Measurements from ENCODE around the gene ARHGAP21.
A peak's percentile ranks its signal among the peaks of the same experiment; 100 is the strongest.
"Not testable (repeated sequence)": the region's sequence is repeated elsewhere in the genome, so short reads cannot be mapped to it uniquely, and the experiment has no call there.

The ARHGAP21 gene

DNA sequence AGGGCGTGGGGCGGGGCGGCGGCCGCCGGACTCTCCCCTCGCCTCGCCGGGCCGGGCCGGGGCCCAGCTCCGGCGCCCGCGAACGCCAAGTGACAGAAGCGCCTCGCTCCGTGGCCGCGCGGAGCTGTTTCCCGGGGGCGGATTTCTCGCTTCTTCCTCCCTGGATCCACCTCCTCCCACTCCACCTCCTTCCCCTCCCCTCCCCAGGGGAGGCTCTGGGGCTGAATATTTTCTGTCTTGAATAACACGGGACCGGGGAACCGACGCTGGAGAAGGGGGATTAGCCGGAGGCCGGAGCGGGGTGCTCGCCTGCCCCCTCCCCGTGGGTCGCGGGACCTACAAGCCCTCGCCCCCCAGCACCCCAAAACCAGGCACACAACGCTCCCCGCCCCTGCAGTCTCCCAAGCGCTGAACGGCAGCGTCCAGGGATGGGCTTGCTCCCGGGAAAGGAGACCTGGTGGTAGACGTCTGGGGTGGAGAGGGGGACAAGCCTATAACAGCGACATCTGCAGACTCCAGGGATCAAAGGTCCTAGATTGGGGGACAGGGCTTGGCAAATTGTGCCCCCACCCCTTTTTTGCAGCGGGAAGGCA, at the start of gene ARHGAP21:
ARHGAP21 (minus strand) TSS at position 100 of the 593 bp plus-strand sequence. CDS start 1,988 bp downstream, outside the sequence.
- DNase-seq: no peak

DNA sequence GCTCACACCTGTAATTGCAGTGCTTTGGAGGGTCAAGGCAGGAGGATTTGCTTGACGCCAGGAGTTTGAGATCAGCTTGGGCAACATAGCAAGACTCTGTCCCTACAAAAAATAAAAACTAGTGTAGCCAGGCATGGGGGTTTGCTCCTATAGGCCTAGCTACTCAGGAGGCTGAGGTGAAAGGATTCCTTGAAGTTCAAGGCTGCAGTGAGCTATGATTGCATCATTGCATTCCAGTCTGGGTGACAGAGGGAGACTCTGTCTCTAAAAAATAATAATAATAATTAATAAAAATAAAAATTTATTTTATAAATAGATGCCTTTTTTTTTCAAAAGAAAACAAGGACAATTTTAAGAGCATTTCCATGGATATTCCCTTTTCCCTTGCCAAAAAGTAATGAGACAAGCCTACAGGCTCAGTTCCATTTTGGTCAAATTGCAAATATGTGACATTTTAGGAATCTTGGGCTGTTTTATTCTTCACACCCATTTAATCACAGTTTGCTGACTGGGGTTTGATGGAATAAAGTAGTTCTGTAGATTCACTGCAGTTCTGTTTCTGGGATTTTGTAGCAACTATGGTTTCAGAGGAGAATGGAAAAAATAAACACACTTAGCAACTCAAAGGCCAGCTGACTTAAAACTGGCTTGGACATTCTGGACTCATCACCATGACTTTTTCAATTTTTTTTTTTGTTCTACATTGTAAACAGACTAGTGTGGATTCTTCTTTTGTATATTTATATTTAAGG, 48.4 kb upstream of the ARHGAP21 start:
- no peak for DNase-seq

DNA sequence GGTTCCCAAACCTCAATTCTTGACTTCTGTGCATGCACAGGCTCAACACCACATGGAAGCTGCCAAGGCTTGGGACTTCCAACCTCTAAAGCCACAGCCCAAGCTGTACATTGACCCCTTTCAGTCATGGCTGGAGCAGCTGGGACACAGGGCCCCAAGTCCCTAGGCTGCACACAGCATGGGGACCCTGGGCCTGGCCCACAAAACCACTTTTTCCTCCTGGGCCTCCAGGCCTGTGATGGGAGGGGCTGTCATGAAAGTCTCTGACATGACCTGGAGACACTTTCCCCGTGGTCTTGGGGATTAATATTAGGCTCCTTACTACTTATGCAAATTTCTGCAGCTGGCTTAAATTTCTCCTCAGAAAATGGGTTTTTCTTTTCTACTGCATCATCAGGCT, 41.3 kb upstream of the ARHGAP21 start:
- DNase-seq: not testable (repeated sequence)

DNA sequence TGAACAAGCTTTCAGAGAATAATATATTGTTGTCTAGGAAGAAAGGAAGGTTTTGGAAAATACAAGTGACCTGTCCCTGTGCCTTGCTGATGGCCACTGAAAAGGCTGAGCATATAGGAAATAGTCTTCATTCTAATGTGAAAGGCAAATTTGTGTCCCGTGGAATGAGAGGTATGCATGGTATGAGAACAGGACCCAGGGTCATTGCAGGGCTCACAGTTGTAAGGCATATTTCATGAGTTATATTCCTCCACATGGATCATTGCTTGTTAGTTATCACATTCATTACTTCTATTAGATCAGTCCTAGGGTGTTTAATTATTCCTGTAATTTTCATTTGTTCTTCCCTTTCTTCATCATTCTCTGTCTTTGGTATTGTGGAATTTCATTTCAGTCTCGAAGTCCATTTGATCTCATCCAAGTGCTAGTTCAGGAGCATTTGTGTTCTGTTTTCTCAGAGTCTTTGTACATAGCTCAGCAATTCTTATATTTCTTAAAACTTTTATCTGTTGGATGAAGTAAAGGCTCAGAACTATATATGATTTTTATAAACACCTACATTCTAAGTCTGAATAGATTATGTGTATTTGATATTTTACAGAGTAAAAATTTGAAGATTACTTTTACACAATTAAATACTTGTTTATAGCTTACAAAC, 39.4 kb upstream of the ARHGAP21 start:
- no peak for DNase-seq

DNA sequence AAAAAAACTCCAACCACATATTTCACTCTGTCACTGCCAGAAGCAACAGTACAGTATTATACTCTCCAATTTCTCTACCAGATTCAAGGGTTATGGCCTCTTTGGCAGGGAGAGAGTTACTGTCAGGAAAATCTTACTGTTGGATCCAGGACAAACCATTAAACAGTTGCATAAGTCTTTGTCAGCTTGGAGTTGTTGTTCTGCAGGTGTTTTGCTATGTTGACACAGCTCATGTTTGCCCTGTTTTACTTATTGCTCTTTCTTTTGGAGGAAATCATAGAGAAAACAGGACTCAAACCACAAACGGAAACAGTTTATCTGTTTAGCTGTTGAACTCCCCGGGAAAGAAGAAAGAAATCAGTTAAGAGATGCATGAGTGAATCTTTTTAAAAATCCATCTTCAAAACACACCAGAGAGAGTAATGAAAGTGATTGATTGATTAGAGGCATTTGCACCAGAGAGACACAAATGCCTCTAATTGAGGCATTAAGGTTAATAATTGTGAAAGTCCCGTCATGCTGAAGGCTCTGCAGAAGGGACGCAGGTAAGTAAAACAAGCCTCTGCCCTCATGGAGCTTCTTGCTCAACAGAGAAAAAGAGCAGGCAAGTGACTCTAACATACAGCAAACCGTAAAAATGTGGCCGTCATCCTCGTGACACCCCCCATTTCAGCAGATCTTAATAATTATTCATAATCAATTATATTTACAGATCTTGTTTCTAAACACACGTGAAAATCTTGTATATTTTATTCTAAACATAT, 38.7 kb upstream of the ARHGAP21 start:
- DNase-seq: no peak

DNA sequence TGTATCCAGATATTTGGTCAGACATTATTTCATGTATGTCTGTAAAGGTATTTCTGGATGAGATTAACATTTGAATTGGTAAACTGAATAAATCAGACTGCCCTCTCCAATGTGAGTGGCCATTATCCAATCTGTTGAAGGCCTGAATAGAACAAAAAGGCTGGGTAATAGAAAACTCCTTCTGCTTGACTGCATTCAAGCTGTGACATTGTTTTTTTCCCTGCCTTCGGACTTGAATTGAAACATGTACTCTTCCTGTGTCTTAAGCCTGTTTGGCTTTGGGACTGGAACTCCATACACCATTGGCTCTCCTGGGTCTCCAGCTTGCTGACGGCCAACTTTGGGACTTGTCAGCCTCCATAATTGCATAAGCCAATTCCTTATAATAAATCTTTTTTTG, 36.0 kb upstream of the ARHGAP21 start:
- no peak for DNase-seq

DNA sequence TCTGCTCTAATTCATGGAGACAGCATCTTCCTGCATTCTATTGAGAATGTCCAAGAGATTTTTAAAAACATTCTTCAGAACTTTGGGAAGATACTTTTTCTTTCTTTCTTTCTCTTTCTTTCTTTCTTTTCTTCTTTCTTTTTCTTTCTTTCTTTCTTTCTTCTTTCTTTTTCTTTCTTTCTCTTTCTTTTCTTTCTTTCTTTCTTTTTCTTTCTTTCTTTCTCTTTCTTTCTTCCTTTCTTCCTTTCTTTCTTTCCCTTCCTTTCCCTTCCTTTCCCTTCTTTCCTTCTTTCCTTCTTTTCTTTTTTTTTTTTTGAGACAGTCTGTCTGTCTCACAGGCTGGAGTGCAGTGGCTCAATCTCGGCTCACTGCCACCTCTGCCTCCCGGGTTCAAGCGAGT, 34.6 kb upstream of the ARHGAP21 start:
- DNase-seq: not testable (repeated sequence)

DNA sequence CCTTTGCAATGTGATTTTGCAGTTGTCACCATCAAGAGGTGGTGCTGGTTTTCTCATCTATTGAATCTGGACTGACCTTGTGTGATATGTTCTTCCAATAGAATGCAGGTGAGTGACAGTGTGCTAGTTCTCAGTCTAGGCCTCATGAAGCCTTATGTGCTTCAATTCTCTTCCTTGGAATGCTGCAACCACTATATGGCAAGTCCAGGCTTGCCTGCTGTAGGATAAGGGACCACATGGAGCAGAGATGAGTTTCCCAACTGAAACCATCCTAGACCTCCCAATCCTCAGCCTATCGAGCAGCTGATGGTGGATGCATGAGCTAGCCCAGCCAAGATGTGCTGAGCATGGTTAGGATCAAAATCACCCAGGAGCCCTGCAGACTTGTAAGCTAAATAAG, 32.6 kb upstream of the ARHGAP21 start:
- no peak for DNase-seq

DNA sequence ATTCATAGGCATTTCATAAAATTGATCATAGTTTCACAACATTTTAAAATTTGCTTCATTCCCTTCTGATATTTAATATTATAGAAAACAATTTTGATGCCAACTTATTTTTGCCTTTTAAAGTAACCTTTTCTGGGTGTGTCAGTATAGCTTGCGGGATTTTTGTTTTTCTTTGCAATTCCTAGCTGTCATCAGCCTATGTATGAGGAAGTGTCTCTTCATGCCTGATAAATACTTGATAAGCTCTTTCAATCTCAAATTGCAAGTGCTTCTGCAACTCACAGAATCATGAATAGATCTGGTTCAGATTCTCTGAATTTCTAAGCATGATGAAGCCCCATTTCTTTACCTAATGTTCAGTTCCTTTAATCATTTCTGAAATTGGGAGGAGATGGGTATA, 28.0 kb upstream of the ARHGAP21 start:
- DNase-seq: no peak

DNA sequence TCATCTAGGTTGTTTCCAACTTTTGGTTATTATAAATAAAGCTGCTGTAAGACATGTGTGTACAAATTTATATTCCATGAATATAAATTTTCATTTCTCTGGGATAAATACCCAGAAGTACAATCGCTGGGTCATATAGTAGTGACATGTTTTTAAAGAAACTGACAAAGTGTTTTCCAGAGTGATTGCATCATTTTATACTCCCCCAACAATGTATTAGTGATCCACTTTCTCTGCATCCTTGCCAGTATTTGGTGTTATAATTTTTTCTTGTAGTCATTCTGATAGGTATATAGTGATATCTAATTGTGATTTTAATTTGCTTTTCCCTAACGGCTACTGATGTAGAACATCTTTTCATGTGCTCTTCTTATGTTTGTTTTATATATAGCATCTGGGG, 27.0 kb upstream of the ARHGAP21 start:
- no peak for DNase-seq

DNA sequence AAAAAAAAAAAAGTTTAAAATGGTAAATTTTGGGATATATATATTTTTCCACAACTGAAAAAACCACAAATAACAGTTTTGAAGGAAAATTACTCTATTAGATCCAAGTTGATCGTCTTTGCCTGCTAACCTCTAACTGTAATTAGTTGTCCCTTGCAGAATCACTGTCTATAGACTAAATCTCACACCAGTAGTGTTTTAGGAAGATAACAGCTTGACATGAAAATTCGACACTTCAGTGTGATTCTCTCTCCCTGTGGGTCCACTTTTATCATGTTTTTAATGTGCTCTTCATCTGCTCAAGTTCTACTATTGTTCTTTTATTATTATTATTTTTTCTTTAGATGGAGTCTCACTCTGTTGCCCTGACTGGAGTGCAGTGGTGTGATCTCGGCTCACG, 24.5 kb upstream of the ARHGAP21 start:
- no peak for DNase-seq

DNA sequence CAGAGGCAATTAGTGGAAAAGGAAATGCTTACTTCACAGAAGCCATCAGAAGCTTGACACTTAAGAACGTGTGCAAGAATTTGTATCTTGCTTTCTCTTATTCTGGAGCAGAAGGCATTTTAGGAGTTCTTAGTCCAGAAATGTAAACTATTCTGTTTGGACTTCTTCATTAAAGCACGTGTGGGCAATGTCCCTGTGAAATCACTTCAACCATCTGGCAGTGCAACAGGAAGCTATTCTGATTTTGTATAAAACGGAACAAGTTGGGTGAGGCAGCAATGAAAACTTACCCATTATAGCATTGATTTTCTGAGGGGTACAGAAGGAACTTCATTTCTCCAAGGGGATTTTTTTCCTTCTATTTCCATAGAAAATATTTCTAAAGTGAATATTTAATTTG, 21.3 kb upstream of the ARHGAP21 start:
- no peak for DNase-seq

DNA sequence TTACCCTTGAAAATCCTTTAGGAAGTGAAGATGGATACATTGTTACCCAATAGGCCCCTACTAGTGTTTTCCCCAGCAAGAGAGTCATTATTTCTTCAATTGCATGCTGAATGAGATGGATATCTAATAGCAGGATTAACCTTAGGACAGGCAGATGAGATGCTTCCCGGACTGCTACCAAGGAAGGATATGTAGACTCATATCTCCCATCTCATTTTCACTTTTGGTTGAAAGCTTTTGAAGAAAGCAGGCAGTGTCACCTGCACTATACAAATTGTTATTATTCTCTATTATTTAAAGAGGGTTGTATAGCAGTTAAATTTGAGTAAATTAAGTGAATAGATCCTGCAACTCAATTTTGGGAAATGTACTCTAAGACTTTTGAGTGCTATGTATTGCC, 17.0 kb upstream of the ARHGAP21 start:
- DNase-seq: no peak

DNA sequence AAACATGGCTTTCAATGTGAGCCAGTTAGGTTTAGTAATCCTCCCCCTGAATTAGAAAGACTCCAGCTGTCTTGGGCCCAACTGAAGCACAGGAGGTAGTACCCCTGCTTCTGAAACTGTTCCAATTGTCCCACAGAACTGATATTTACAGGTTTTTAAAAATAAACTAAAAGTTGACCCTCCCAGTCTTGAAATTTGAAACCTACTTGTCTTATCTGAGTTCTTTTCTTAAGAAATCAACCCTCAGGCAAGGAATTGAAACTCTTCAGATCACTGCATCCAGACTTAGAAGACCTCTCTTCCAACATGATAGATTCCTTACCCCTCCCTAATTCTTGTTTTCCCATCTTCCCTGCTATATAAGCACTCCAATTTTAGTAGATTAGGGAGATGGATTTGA, 13.3 kb upstream of the ARHGAP21 start:
- DNase-seq: no peak

DNA sequence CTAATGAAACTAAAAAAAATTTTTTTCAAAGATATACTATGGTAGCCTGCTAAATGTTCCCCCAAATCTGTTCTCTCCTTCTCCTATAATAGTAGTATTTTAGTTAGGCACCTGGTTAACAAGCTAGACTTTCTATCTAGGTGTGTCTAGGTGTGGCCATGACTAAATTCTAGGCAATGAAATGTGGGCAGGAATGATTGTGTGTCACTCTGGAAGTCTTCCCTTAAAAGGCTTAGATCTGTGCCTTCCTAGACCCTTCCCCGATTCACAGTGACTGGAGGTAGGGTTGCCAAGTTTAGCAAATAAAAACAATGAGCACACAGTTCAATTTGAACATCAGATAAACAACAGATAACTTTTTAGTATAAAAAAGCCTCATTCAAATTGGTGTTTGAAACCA, 8.3 kb upstream of the ARHGAP21 start:
- no peak for DNase-seq

DNA sequence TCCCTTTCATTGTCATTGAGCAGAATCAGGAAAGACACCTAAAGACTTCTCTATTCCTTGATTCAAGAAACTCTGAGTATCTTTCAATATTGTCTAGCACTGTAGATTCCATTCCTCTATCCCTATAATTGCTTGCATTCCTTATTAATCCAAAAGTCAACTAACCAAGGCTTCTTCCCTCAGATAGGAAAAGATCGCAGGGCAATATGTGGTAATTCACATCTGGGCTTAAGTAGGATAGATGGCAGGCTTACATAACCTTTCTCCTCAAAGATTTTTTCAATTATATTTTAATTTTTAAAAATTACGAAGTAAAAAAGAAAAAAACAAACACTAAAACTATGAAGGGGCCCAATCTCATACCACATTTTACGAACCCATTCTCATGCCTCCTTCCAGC, 7.1 kb upstream of the ARHGAP21 start:
- DNase-seq: no peak

DNA sequence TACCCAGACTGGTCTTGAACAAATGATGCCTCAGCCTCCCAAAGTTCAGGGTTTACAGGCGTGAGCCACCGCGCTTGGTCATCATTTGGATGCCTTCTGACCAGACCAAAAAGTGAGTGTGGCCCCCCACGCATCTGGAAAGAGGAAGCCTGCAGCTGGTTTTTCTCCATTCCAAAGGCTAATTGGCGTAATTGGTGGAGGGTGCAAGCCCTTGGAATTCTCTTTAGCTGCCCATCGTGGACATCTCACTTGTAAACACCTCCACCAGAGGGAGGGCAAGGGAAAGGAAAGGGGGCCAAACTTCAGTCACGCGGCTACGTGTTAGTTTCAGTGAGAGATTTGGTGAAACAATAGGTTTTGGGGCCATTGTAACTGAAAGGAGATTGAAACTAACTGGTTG, 4.1 kb upstream of the ARHGAP21 start:
- DNase-seq: no peak

DNA sequence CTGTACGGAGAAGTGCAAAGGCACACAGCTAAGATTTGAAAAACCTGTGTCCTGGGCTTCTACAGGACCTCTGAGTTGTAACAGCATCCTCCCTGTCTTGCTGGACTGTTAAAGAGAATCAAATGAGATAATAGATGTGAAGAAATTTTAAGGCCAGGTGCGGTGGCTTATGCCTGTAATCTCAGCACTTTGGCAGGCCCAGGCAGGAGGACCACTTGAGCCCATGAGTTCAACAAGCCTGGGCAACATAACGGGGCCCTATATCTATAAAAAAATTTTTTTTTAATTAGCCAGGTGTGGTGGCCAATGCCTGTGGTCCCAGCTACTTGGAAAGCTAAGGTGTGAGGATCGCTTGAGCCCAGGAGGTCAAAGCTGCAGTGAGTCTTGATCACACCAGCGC, 2.9 kb upstream of the ARHGAP21 start:
- DNase-seq: no peak

DNA sequence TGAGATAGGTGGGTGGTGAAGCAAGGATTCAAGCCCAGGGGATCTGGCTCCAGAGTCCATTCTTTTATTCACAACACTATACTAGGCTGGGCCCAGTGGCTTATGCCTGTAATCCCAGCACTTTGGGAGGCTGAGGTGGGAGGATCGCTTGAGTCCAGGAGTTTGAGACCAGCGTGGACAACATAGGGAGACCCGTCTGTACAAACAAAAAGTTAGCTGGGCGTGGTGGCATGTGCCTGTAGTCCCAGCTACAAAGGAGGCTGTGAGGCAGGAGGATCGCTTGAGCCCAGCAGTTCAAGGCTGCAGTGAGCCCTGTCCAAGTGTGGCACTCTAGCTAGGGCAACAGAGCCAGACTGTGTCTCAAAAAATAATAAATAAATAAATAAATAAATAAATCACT, 2.3 kb upstream of the ARHGAP21 start:
- DNase-seq: not testable (repeated sequence)

DNA sequence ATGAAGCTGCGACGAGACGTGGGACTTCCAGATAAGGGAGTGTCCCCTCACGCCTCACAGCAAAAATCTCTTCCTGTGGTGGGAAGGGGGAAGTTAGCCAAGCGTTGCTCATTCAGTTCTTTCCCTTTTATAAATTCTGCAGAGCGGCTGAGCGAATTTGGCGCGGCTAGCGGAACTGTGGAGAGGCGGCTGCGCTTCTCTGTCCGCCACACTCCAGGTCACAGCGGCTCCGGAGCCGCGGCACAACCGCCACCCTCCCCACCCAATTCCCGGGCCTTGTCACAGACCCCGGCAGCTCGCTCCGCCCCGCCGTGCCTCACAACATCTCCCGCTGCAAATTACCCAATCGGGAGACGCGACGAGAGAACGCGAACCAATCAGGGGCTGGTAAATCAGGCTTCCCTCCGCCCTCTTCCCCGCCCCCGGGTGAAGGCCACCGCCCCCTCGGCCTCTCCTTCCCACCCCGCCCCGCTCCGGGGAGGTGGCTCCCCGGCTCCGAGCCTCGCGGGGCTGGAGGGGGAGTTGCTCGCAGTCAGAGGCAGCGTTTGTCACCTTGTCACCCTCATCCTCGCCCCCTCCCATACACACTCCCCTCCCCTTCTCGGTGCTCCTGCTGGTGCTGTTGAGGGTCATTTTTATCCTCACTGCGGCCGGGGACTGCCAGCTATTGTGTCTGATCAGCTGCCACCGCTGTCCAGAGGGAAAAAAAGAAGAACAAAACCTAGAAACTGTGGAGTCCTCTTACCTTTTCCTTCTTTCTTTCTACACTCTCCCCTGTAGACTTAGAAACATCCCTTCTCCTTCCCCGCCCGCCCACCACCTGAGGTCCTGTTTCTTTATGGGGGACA, 918 bp upstream of the ARHGAP21 start:
- DNase-seq: peak; percentile 97

DNA sequence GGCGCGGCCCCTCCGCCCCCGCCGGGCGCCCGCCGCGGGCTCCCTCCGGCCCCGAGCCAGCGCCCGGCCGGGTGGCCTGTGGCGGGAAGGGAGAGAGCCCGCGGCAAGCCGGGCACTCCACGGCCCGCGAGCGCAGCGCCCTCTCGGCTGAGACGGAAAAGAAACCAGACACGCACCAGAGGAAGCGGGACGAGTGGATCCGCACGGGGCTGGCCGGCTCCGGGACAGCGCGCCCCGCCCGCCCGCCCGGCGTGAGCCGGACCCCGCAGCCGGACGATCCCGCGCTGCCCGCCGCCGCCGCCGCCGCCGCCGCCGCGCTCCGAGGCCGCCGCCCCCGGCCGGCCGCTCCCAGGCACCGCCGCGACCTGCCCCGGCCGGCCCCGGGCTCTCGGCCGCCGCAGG, 300 bp downstream of the ARHGAP21 start:
- peak; percentile 39 to 52 for DNase-seq

DNA sequence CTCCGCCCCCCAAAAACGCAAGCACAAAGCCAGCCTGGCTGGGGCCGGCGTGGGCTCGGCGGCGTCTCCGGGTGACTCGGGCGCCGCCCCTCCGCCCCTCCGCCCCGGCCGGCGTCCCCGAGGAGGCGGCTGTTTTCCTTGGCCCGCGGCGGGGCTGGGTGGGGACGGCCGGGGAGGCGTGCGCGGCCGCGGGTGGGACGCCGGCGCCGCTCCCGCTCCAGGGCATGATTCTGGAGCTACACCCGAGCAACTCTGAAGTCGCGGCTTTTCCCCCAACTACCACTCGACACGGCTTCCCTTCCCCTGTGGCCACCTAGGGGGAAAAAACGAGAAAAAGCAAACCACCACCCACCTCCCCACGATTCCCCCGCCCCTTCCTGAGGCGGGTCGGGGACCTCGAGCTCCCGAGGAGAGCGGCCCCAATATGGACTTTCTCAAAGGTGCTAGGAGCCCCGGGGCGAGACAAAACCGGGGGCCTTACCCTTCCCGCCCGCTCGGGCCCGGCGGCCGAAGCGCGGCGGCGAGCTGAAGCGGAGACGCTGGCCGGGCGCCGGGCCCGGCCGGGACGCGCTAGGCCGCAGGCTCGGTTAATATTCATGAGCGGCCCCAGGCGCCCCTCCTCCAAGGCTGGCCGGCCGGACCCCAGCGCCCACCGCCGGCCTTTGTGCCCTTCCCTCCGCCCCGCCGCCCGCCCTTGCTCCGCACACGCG, 856 bp downstream of the ARHGAP21 start:
- peak; percentile 65 to 70 for DNase-seq

All from activated T-cell treated with anti-CD3 and anti-CD28 coated beads, Interleukin-2, amount 50 U/mL, for 48 hours (primary cell).